GM23248 (cell line): ENCODE data around the gene ATG5. TPM values are rescaled to one million over a fixed set of nuclear protein-coding genes. Genes with fewer than 3 reads are reported as not detected.

Experiments
- DNase-seq: peaks from one replicate; pipeline ENCODE4 v3.0.0-alpha.2; 2015
- H2AFZ ChIP-seq: fragments of 200-600 bp; sonication (generic); 2 replicates; pipeline ENCODE4 v1.6.1; 2016; ENCODE audit warnings: antibody characterized with exemption
- H3F3A ChIP-seq: fragments of 200-600 bp; sonication (generic); 2 replicates; pipeline ENCODE4 v1.6.1; 2016; ENCODE audit warnings: mild to moderate bottlenecking, antibody characterized with exemption, mixed run types; ENCODE audit not compliant: insufficient read depth
- H3K27ac ChIP-seq: fragments of 200-600 bp; sonication (generic); 2 replicates; pipeline ENCODE4 v1.5.1; 2016; ENCODE audit warnings: mild to moderate bottlenecking
- H3K27me3 ChIP-seq: fragments of 200-600 bp; sonication (generic); replicated peaks from 2 replicates; pipeline ENCODE4 v1.6.1; 2016; ENCODE audit warnings: mild to moderate bottlenecking; ENCODE audit not compliant: insufficient read depth
- H3K36me3 ChIP-seq: fragments of 200-600 bp; sonication (generic); 2 replicates; pipeline ENCODE4 v1.6.1; 2016; ENCODE audit warnings: low read depth, mild to moderate bottlenecking
- H3K4me1 ChIP-seq: fragments of 200-600 bp; sonication (generic); 2 replicates; pipeline ENCODE4 v1.6.1; 2016; ENCODE audit warnings: mild to moderate bottlenecking; ENCODE audit not compliant: insufficient read depth
- H3K4me2 ChIP-seq: fragments of 200-600 bp; sonication (generic); one replicate; pipeline ENCODE4 v1.6.1; 2016; ENCODE audit warnings: mild to moderate bottlenecking; ENCODE audit not compliant: unreplicated experiment
- H3K4me3 ChIP-seq: fragments of 200-600 bp; sonication (generic); 2 replicates; pipeline ENCODE4 v1.5.1; 2016; ENCODE audit warnings: mild to moderate bottlenecking
- H3K79me2 ChIP-seq: fragments of 200-600 bp; sonication (generic); 2 replicates; pipeline ENCODE4 v1.6.1; 2016; ENCODE audit warnings: mild to moderate bottlenecking; ENCODE audit not compliant: insufficient read depth
- H3K9ac ChIP-seq: fragments of 200-600 bp; sonication (generic); 2 replicates; pipeline ENCODE4 v1.6.1; 2016; ENCODE audit warnings: mild to moderate bottlenecking
- H3K9me2 ChIP-seq: fragments of 200-600 bp; sonication (generic); 2 replicates; pipeline ENCODE4 v1.6.1; 2016; ENCODE audit warnings: mixed run types, mild to moderate bottlenecking, moderate library complexity; ENCODE audit not compliant: insufficient read depth
- H3K9me3 ChIP-seq: fragments of 200-600 bp; sonication (generic); one replicate; pipeline ENCODE4 v1.6.1; 2017; ENCODE audit warnings: low read depth
- H4K20me1 ChIP-seq: fragments of 200-600 bp; sonication (generic); 2 replicates; pipeline ENCODE4 v1.6.0; 2016; ENCODE audit not compliant: insufficient read depth
- EZH2 ChIP-seq: fragments of 200-600 bp; sonication (generic); IDR thresholded peaks from 2 replicates; pipeline ENCODE4 v1.6.1; 2018; ENCODE audit warnings: antibody characterized with exemption, mild to moderate bottlenecking; ENCODE audit not compliant: insufficient read depth, poor library complexity, severe bottlenecking
- EZH2phosphoT487 ChIP-seq: fragments of 200-600 bp; sonication (generic); IDR thresholded peaks from 2 replicates; pipeline ENCODE4 v1.6.1; 2018; ENCODE audit warnings: antibody characterized with exemption, moderate library complexity, mild to moderate bottlenecking, low read depth; ENCODE audit not compliant: insufficient read depth
- WGBS, 2 experiments: methylation state at CpG; one replicate each; pipeline ENCODE4 v1.1.6; 2015 to 2017; ENCODE audit warnings: low lambda C conversion rate in 2 of 2, low coverage in 1 of 2; ENCODE audit errors: missing lambda C conversion rate in 2 of 2; 5-methylcytosine and 5-hydroxymethylcytosine counted together
- in situ Hi-C: fragments of 300-500 bp; cut with MboI; formaldehyde crosslinking; loops from 2 replicates; pipeline ENCODE4 v1.15.0; 2020
- polyA plus RNA-seq: library from polyadenylated mRNA; unstranded; fragments of >200 nt; fragmentation: Nextera tagmentation; extraction: Ambion mirVana; gene quantifications from 2 replicates; pipeline ENCODE4 v1.2.1, GENCODE V29; 2016
- total RNA-seq: library from RNA; depleted of rRNA; stranded (reverse); fragments of >200 nt; shearing (Covaris generic); gene quantifications from 2 replicates; pipeline ENCODE4 v1.2.3, GENCODE V29; 2014

ATG5 gene
- total and polyA plus RNA-seq, 2 experiments from 2014 or later, result 39.4 to 44.2 TPM

DNA sequence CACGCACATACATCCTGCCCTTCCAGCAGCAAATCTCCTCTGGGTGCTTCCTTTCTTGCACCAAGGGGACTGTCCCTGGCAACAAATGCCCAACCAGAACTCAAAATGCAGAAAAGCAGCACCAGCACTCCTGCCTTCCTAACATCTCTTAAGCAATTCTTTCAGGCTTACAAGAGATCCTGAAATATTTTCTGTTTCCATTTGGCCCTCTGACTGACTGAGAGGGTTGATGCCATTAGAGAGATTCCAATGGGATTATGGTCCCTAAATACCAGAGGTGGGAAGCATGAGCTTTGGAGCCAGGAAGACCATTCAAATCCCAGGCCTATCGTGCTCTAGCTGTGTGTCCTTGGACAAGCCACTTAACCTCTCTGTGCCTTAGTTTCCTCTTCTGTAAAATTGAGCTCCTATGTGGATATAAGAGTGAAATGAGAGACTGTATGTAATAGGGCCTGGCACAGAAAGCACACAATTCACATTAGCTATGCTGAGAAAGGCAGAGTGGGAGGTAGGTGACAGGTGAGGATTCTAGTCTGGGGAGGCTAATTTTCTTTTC lies 182.6 kb downstream of the ATG5 start:
- Histone ChIP-seq H3K4me2 (no peak overlapping the region), H3F3A (peaks cover 9% of the 10 kb centered on the region; the same call in 1 of the 2 replicates), H3K9me3 (no peaks in the 10 kb centered on the region), H3K27me3 (no peaks in the 10 kb centered on the region), H4K20me1 (no peaks in the 10 kb centered on the region), H2AFZ (no peak overlapping the region), H3K4me3 (no peak overlapping the region), H3K9ac (no peak overlapping the region), H3K36me3 (no peaks in the 10 kb centered on the region), H3K9me2 (no peaks in the 10 kb centered on the region), H3K4me1 (peaks cover 16% of the 10 kb centered on the region), H3K79me2 (no peaks in the 10 kb centered on the region), H3K27ac (no peak overlapping the region)
- TF ChIP-seq EZH2 (no peak), EZH2phosphoT487 (no peak)
- no peak for DNase-seq
- whole genome bisulfite sequencing, 2 experiments, result 93 to 95% methylated on average over 2 of the region's 2 CpGs
- in situ Hi-C loops, result no loop called here

DNA sequence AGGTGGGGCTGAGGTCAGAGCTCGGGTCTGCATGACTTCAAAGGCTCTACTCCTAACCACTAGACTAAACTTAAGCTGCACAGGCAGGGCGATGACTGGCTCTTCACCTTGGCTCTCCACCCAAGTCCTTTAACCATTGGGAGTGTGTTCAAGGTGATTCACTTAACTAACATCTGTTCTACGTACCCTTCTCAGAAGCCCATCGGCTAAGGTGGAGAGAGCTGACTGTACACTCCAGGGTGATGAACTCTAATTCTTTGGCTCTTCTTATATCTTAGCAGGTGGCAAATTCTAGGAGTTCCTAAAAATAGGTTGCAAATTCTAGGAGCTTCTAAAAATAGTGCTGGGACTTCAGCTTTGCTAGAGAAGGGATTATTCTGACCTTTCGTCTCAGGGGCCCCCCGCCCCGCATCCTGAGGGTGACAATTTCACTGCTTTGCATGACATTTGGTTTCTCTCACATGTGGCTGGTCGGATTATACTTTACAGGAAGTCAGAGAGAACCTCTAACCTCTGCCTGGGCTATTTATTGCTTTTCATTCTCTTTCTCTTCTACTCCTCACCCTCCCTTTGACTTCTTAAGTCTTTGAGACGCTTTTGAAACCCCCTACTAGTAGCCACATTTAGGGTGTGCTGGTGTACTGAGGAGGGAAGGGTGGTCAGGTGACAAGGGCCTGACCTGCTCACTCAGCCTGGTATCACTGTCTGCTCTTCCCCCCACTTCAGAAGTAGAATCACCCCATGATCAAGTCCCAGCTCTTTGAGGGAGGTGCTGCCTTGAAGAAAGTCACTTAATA lies 183.9 kb downstream of the ATG5 start:
- in situ Hi-C loops, result no loop called here
- H3K4me2 ChIP-seq, result no peak overlapping the region
- TF ChIP-seq EZH2phosphoT487 (no peak), EZH2 (no peak)
- no peak overlapping the region for H2AFZ ChIP-seq
- no peak overlapping the region for H3K9ac ChIP-seq
- WGBS, 2 experiments, result 83 to 87% methylated on average over 9 of the region's 9 CpGs
- H4K20me1 ChIP-seq, result no peaks in the 10 kb centered on the region
- H3K27me3 ChIP-seq, result no peaks in the 10 kb centered on the region
- H3K9me2 ChIP-seq, result no peaks in the 10 kb centered on the region
- H3K79me2 ChIP-seq, result no peaks in the 10 kb centered on the region
- peaks cover 4% of the 10 kb centered on the region for H3K4me1 ChIP-seq
- no peak for DNase-seq
- H3F3A ChIP-seq, result 0 out of 2 replicates have a peak, but pooled peaks cover 3% of the 10 kb centered on the region
- no peaks in the 10 kb centered on the region for H3K36me3 ChIP-seq
- H3K27ac ChIP-seq, result no peak overlapping the region
- H3K9me3 ChIP-seq, result no peaks in the 10 kb centered on the region
- no peak overlapping the region for H3K4me3 ChIP-seq

DNA sequence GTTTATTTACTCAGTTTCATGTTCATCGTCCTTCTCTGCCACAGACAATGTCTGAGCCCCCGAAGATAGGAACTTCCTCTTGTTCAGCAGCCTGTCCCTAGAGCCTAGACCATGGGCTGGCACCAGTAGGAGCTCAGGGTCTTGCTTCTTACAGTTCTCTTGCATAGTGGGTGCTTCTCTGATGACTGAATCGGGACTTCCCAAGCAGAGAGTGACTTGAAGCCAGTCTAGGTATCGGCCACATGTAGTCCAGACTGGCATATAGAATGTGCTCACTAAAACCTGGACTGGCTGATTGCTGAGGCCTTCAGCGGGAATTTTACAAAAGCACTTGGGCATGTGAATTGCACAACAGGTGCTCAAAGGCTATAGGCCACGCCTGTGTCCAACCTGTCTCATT lies 187.4 kb downstream of the ATG5 start:
- 89% methylated on average over 6 of the region's 6 CpGs for WGBS, 2 experiments
- in situ Hi-C loops, result no loop called here
- peaks cover 14% of the 10 kb centered on the region for H3K4me1 ChIP-seq
- no peaks in the 10 kb centered on the region for H3K79me2 ChIP-seq
- no peaks in the 10 kb centered on the region for H3K36me3 ChIP-seq
- no peaks in the 10 kb centered on the region for H3K9me2 ChIP-seq
- no peaks in the 10 kb centered on the region for H3K27me3 ChIP-seq
- no peak for TF ChIP-seq EZH2
- TF ChIP-seq EZH2phosphoT487, result no peak
- no peaks in the 10 kb centered on the region for H3K9me3 ChIP-seq
- no peaks in the 10 kb centered on the region for H3F3A ChIP-seq
- no peak overlapping the region for H3K27ac ChIP-seq
- H3K9ac ChIP-seq, result no peak overlapping the region
- DNase-seq, result no peak
- no peak overlapping the region for H3K4me2 ChIP-seq
- H3K4me3 ChIP-seq, result no peak overlapping the region
- H4K20me1 ChIP-seq, result no peaks in the 10 kb centered on the region
- no peak overlapping the region for H2AFZ ChIP-seq

DNA sequence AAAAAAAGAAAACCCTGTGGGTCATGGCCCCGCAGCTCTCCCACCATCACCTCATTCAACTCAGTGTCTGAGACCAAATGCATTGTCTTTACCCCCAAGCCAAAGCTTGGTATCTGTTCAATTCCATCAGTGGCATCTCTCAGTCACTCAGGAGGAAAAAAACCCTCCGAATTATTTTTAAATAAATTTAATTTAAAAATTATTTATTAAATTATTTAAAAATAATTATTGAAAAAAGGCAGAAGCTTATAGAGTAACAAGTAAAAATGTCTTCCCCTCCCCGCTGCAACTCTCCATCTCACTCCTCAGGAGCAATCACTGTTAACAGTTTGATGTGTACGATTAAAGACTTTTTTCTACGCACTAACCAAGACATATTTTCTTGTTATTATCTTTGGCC lies 188.7 kb downstream of the ATG5 start:
- H3K9me2 ChIP-seq, result no peaks in the 10 kb centered on the region
- 95% methylated on average over 5 of the region's 5 CpGs for WGBS, 2 experiments
- no peak for DNase-seq

More for the DNA sequence above, 188.7 kb downstream of the ATG5 start:
- no peak for TF ChIP-seq EZH2
- no peaks in the 10 kb centered on the region for H3K27me3 ChIP-seq
- H3K4me2 ChIP-seq, result no peak overlapping the region
- H3K9me3 ChIP-seq, result no peaks in the 10 kb centered on the region
- no peak overlapping the region for H3K9ac ChIP-seq
- H2AFZ ChIP-seq, result no peak overlapping the region
- no peaks in the 10 kb centered on the region for H4K20me1 ChIP-seq
- in situ Hi-C loops, result no loop called here
- no peaks in the 10 kb centered on the region for H3F3A ChIP-seq
- no peaks in the 10 kb centered on the region for H3K36me3 ChIP-seq
- H3K4me3 ChIP-seq, result no peak overlapping the region
- H3K27ac ChIP-seq, result no peak overlapping the region
- no peaks in the 10 kb centered on the region for H3K79me2 ChIP-seq
- peaks cover 14% of the 10 kb centered on the region for H3K4me1 ChIP-seq
